ENCODE data around the gene ATAD5.

GRCh38 chr17:30848021-30848420 lies 16.3 kb downstream of the ATAD5 start:
- TF ChIP-seq POLR2AphosphoS5 (IDR thresholded peaks at IDR 0.05; ENCODE audit: low read depth) (no peak), SPI1 (IDR thresholded peaks at IDR 0.05; ENCODE audit: borderline replicate concordance, low read depth) (no peak), CTCF (IDR thresholded peaks at IDR 0.05; ENCODE audit: insufficient read depth, low read length) (no peak), GABPA (IDR thresholded peaks at IDR 0.05; ENCODE audit: low read depth) (no peak)

Data from HL-60 (cell line).